HepG2 (cell line): Measurements from ENCODE around the gene IQSEC1. TPM values are rescaled to one million over a fixed set of nuclear protein-coding genes. Genes with fewer than 3 reads are reported as not detected.

Experiments used
- FOXJ3 ChIP-seq: sonication (generic); formaldehyde crosslinking; IDR thresholded peaks from 2 replicates; pipeline ENCODE4 v1.4.0; 2020; ENCODE audit warnings: missing genetic modification reagents, mild to moderate bottlenecking, borderline replicate concordance
- KIAA2018 ChIP-seq: sonication (generic); formaldehyde crosslinking; IDR thresholded peaks from 2 replicates; pipeline ENCODE4 v1.5.0; 2020; ENCODE audit warnings: mild to moderate bottlenecking, missing genetic modification reagents, borderline replicate concordance
- NCOA2 ChIP-seq: sonication (generic); formaldehyde crosslinking; IDR thresholded peaks from 2 replicates; pipeline ENCODE4 v1.8.0; 2022; ENCODE audit warnings: inconsistent platforms
- NR2F1 ChIP-seq, 2 experiments: fragments of 450-650 bp in 1 of 2; formaldehyde crosslinking in 1 of 2; IDR thresholded peaks; 2 replicates each; pipeline versions ENCODE4 v1.5.0 to v1.6.1; 2016 to 2020; ENCODE audit warnings: mild to moderate bottlenecking in 1 of 2, missing compliant biosample characterization in 1 of 2, missing genetic modification reagents in 1 of 2, moderate library complexity in 1 of 2
- PITX1 ChIP-seq: sonication (generic); formaldehyde crosslinking; IDR thresholded peaks from 2 replicates; pipeline ENCODE4 v1.5.1; 2020; ENCODE audit warnings: mild to moderate bottlenecking, missing genetic modification reagents
- POGZ ChIP-seq: sonication (generic); formaldehyde crosslinking; IDR thresholded peaks from 2 replicates; pipeline ENCODE4 v1.4.0; 2020; ENCODE audit warnings: mild to moderate bottlenecking, missing genetic modification reagents
- RAD21 ChIP-seq: fragments of 450-650 bp; formaldehyde crosslinking; IDR thresholded peaks from 2 replicates; pipeline ENCODE4 v1.5.0; 2020; ENCODE audit warnings: mild to moderate bottlenecking
- TBL1XR1 ChIP-seq: fragments of 150-350 bp; IDR thresholded peaks from 2 replicates; pipeline ENCODE4 v1.6.1; 2014; ENCODE audit warnings: borderline replicate concordance, low read length; ENCODE audit not compliant: partially characterized antibody
- TCF7 ChIP-seq: sonication (generic); IDR thresholded peaks from 2 replicates; pipeline ENCODE4 v1.6.1; 2016; ENCODE audit warnings: antibody characterized with exemption, low read depth
- ZBTB1 ChIP-seq: sonication (generic); formaldehyde crosslinking; IDR thresholded peaks from 2 replicates; pipeline ENCODE4 v1.4.0; 2020; ENCODE audit warnings: missing genetic modification reagents, borderline replicate concordance
- ZNF10 ChIP-seq: sonication (generic); formaldehyde crosslinking; IDR thresholded peaks from 2 replicates; pipeline ENCODE4 v1.4.0; 2020; ENCODE audit warnings: mild to moderate bottlenecking, low read depth, missing genetic modification reagents, borderline replicate concordance
- ZNF530 ChIP-seq: sonication (generic); formaldehyde crosslinking; IDR thresholded peaks from 2 replicates; pipeline ENCODE4 v1.5.0; 2020; ENCODE audit warnings: low read depth, mild to moderate bottlenecking, missing genetic modification reagents
- ZNF720 ChIP-seq: sonication (generic); formaldehyde crosslinking; IDR thresholded peaks from 2 replicates; pipeline ENCODE4 v1.4.0; 2020; ENCODE audit warnings: missing genetic modification reagents
- polyA plus RNA-seq, 8 experiments: library from polyadenylated mRNA; depleted of rRNA in 3 of 8; stranded (reverse) in 7 of 8; unstranded in 1 of 8; fragments of >200 nt; fragmentation: Illumina TruSeq in 4 of 8; extraction: Trizol in 4 of 8; gene quantifications; 2 replicates each; pipeline versions ENCODE4 v1.2.1 to v1.2.3, GENCODE V29; 2011 to 2016; ENCODE audit warnings: low read depth in 4 of 8, missing spikeins in 1 of 8, mixed read lengths in 1 of 8; ENCODE audit not compliant: insufficient read depth in 1 of 8
- total RNA-seq, 5 experiments: library from RNA; depleted of rRNA; stranded (reverse); fragments of >200 nt; fragmentation: Illumina TruSeq; extraction: Trizol; gene quantifications; 2 replicates each; pipeline ENCODE4 v1.2.3, GENCODE V29; 2016; ENCODE audit warnings: low read depth in 1 of 5
- TF ChIP-seq, protein P1 (sequence below): sonication (generic); formaldehyde crosslinking; IDR thresholded peaks from 2 replicates; pipeline ENCODE4 v1.8.0; 2022; ENCODE audit warnings: mild to moderate bottlenecking, missing genetic modification reagents; ENCODE audit not compliant: insufficient replicate concordance
- TF ChIP-seq, protein P2 (sequence below): sonication (generic); formaldehyde crosslinking; IDR thresholded peaks from 2 replicates; pipeline ENCODE4 v1.5.1; 2020; ENCODE audit warnings: mild to moderate bottlenecking, missing genetic modification reagents, moderate library complexity

Gene IQSEC1
- total and polyA plus RNA-seq, 2 of the 13 experiments (the other 11 are each of a cell fraction or from before 2014, with no cell fraction given) = 17.4 to 20.2 TPM

- TF ChIP-seq KIAA2018 (CRISPR knock-in tag) (no peak), ZNF10 (CRISPR knock-in tag) (no peak), NR2F1 (CRISPR knock-in tag; IDR thresholded peaks at IDR 0.05) (no peak), POGZ (peak; percentile 82), TCF7 (no peak), ZNF720 (CRISPR knock-in tag) (no peak), TBL1XR1 (no peak), FOXJ3 (CRISPR knock-in tag) (no peak), ZNF530 (no peak), RAD21 (peak; percentile 94), ZBTB1 (CRISPR knock-in tag) (peak; percentile 53; the same call in 1 of the 2 replicates), PITX1 (CRISPR knock-in tag) (no peak; the same call in 1 of the 2 replicates), NCOA2 (CRISPR knock-in tag) (0 out of 2 replicates have a peak, but pooled peaks have one; percentile 14)
- TF ChIP-seq, protein P1, sequence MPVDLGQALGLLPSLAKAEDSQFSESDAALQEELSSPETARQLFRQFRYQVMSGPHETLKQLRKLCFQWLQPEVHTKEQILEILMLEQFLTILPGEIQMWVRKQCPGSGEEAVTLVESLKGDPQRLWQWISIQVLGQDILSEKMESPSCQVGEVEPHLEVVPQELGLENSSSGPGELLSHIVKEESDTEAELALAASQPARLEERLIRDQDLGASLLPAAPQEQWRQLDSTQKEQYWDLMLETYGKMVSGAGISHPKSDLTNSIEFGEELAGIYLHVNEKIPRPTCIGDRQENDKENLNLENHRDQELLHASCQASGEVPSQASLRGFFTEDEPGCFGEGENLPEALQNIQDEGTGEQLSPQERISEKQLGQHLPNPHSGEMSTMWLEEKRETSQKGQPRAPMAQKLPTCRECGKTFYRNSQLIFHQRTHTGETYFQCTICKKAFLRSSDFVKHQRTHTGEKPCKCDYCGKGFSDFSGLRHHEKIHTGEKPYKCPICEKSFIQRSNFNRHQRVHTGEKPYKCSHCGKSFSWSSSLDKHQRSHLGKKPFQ (CRISPR knock-in tag) = no peak
- TF ChIP-seq, protein P2, sequence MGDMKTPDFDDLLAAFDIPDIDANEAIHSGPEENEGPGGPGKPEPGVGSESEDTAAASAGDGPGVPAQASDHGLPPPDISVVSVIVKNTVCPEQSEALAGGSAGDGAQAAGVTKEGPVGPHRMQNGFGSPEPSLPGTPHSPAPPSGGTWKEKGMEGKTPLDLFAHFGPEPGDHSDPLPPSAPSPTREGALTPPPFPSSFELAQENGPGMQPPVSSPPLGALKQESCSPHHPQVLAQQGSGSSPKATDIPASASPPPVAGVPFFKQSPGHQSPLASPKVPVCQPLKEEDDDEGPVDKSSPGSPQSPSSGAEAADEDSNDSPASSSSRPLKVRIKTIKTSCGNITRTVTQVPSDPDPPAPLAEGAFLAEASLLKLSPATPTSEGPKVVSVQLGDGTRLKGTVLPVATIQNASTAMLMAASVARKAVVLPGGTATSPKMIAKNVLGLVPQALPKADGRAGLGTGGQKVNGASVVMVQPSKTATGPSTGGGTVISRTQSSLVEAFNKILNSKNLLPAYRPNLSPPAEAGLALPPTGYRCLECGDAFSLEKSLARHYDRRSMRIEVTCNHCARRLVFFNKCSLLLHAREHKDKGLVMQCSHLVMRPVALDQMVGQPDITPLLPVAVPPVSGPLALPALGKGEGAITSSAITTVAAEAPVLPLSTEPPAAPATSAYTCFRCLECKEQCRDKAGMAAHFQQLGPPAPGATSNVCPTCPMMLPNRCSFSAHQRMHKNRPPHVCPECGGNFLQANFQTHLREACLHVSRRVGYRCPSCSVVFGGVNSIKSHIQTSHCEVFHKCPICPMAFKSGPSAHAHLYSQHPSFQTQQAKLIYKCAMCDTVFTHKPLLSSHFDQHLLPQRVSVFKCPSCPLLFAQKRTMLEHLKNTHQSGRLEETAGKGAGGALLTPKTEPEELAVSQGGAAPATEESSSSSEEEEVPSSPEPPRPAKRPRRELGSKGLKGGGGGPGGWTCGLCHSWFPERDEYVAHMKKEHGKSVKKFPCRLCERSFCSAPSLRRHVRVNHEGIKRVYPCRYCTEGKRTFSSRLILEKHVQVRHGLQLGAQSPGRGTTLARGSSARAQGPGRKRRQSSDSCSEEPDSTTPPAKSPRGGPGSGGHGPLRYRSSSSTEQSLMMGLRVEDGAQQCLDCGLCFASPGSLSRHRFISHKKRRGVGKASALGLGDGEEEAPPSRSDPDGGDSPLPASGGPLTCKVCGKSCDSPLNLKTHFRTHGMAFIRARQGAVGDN (CRISPR knock-in tag) = peak; percentile 90
These were observed 78.4 kb downstream of the IQSEC1 start (continued) for GRCh38 chr3:12994607-12995388.
